Measurements from ENCODE around the gene SEC24B. TPM values are rescaled to one million over a fixed set of nuclear protein-coding genes. Genes with fewer than 3 reads are reported as not detected.
A peak's percentile ranks its signal among the peaks of the same experiment; 100 is the strongest.

SEC24B gene
- total RNA-seq, 1 experiment from 2014 or later = 27.1 TPM

DNA sequence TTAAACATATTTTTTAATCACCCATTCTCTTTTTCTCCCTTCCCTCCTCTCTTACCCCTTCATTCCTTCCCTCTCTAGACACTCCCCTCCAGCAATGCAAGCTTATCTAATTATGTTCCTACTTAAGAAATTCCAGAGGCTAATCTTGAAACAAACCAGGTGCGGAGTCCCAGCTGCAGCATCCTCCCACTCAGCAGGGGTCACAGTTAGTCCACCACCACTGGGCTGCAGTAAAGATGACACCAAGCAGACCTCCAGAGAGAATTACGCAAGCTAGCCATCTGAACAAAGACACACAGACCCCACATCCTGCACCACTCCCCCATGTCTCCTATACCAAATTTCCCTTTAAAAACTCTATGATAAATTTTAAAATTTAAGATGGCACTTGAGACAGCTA lies 13.9 kb upstream of the SEC24B start:
- Mint-ChIP-seq H3K27me3 (ENCODE audit: low read depth) (no peaks in the 10 kb centered on the region), H3K9me3 (peaks cover 2 to 7% of the 10 kb centered on the region in 2 experiments; a peak in 3 of 5 replicates)
- no peak overlapping the region for H3T11ph ChIP-seq (ENCODE audit: low read length)

More for the DNA sequence above, 13.9 kb upstream of the SEC24B start:
- H3K27me3 ChIP-seq (ENCODE audit: insufficient read depth, low read length) = no peaks in the 10 kb centered on the region
- H3K4me1 Mint-ChIP-seq = peaks cover 38 to 47% of the 10 kb centered on the region in 2 experiments
- peaks cover 3 to 5% (median 3%) of the 10 kb centered on the region in 3 experiments; a peak in 3 of 7 replicates for H3K36me3 Mint-ChIP-seq (ENCODE audit: insufficient read depth in 1 of 3, low read depth in 3 of 3)
- no peak overlapping the region for H3K23ac ChIP-seq (ENCODE audit: insufficient read length, low read depth, low read length)
- no peaks in the 10 kb centered on the region for H3K23me2 ChIP-seq (ENCODE audit: insufficient read length, low read depth, low read length, poor library complexity, severe bottlenecking)
- no peak overlapping the region for H2AK5ac ChIP-seq (ENCODE audit: insufficient read length, low read length)
- H4K8ac ChIP-seq (replicated peaks; ENCODE audit: insufficient read length, low read depth, low read length) = no peak overlapping the region
- no peak overlapping the region for H2BK12ac ChIP-seq (ENCODE audit: insufficient read length, low read depth, low read length)
- H3K27ac Mint-ChIP-seq = peak overlapping the region; percentile 65 to 98 (median 85)
- H2BK5ac ChIP-seq (ENCODE audit: insufficient read length, low read length) = no peak overlapping the region
- H3K56ac ChIP-seq (ENCODE audit: insufficient read length, low read depth, low read length) = no peak overlapping the region
- H3K79me2 ChIP-seq (ENCODE audit: insufficient read depth, low read length) = no peaks in the 10 kb centered on the region
- no peaks in the 10 kb centered on the region for H3K79me1 ChIP-seq (ENCODE audit: insufficient read depth, low read depth, low read length, poor library complexity, severe bottlenecking)
- H3K4me3 Mint-ChIP-seq = peak overlapping the region in 1 of 2 experiments; percentile 67; a peak in 2 of 5 replicates
- H2BK120ac ChIP-seq (ENCODE audit: low read depth, low read length, poor library complexity, severe bottlenecking) = no peak overlapping the region
- H3K4me2 ChIP-seq (ENCODE audit: insufficient read depth, insufficient read length, low read length) = no peak overlapping the region
- H2BK15ac ChIP-seq (ENCODE audit: low read depth, low read length) = no peak overlapping the region
- H4K20me1 ChIP-seq (ENCODE audit: control insufficient read depth, insufficient read depth, insufficient read length) = no peaks in the 10 kb centered on the region
- no peak for DNase-seq
- no peak overlapping the region for H2BK20ac ChIP-seq (ENCODE audit: low read depth, low read length, poor library complexity, severe bottlenecking)
- TF ChIP-seq CTCF (conservative IDR thresholded peaks at IDR 0.05) = no peak
- no peak overlapping the region for H3K9ac ChIP-seq (ENCODE audit: extremely low read depth, insufficient read length, low read length)
- H3K27ac ChIP-seq (ENCODE audit: insufficient read length, low read depth, low read length) = no peak overlapping the region
- no peak overlapping the region for H3K18ac ChIP-seq (ENCODE audit: insufficient read length, low read depth, low read length)
- no peak overlapping the region for H4K91ac ChIP-seq (ENCODE audit: insufficient read length, low read depth, low read length)
- no peak overlapping the region for H3K14ac ChIP-seq (ENCODE audit: insufficient read depth, low read length)
- H2AFZ ChIP-seq (ENCODE audit: low read length) = no peak overlapping the region
- H3K9me3 ChIP-seq (ENCODE audit: control insufficient read depth, low read depth, low read length) = no peaks in the 10 kb centered on the region
- no peak overlapping the region for H4K5ac ChIP-seq (ENCODE audit: insufficient read length, low read depth, low read length)
- no peak overlapping the region for H3K4ac ChIP-seq (ENCODE audit: low read depth, low read length)
- no CpG with 5 or more reads among the region's 2 CpGs for WGBS (ENCODE audit: extremely low coverage, insufficient read length, low lambda C conversion rate)
- peaks cover 19% of the 10 kb centered on the region; the same call in 1 of the 2 replicates for H3K4me1 ChIP-seq (ENCODE audit: insufficient read depth, low read length)

Data from H9 (cell line).